CD4-positive, alpha-beta T cell treated with Interleukin-15 for 4 hours (primary cell): ENCODE results near the gene PTCD2.

ENCODE experiments used
- DNase-seq: peaks from one replicate; pipeline ENCODE4 v3.0.0-alpha.2; 2020; ENCODE audit warnings: low spot score

PTCD2 gene, protein sequence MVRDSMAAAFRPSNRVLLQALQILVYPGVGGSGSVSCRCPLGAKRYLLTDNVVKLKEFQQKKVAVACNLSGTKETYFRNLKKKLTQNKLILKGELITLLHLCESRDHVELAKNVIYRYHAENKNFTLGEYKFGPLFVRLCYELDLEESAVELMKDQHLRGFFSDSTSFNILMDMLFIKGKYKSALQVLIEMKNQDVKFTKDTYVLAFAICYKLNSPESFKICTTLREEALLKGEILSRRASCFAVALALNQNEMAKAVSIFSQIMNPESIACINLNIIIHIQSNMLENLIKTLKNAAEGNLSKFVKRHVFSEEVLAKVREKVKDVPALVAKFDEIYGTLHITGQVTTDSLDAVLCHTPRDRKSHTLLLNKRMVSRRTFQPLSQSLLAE

DNA sequence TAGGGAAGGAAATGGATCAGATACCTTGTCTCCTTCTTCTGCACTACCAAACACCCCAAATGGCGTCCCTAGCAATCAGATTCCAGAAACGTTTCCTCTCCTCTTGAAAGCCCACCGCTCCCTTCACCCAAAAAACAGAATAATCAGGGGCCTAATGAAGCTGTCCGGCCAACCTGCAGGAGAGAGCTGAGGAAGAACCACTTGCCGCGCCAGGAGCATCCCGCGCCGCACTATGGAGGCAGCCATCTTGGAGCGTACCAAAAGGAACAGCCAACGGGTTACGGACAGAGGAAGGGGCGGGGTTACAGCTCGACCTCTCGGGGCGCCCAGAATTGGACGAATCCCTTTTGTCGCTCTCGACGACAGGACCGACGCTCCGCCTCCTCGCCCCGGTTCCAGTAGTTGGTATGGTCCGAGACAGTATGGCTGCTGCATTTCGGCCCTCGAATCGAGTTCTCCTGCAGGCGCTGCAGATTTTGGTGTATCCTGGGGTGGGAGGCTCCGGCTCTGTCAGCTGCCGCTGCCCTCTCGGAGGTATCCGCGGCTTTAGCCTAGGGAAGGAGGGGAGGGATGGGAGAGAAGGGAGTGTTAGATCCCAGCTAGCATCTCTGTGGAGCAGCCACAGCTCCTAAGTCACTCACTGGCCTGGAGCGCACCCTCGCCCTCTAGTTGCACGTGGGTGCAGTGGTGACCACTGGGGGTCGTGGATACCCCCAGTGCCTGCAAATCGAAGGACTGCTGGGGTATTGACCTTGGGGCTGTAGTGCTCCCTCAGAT, at the start of gene PTCD2, which contains the start of gene MRPS27:
Gene PTCD2, plus strand, starts transcription at position 398 of the 777 bp plus-strand sequence. Its CDS starts 10 bp downstream, at position 408.
Gene MRPS27, minus strand, starts transcription at position 265 of the 777 bp plus-strand sequence. Its CDS starts 19 bp downstream, at position 246.
- peak; percentile 96 for DNase-seq

DNA sequence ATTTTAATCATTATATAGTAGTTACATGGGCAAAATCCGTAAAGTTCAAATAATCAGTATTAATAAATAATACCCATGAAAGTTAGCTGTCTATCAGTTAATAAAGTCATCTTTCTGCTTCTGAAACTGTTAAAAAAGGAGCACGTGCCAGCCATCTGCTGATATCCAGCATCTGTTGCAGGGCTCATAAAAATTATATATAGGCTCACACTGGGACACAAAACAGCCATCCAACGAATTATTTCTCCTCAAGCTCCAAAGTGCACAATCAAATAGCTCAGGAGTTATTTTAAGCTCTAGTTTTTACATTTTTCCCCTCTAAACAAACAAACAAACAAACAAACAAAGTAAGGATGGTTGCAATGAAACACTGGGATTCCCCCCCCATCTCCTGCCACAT, 48.5 kb upstream of the PTCD2 start:
- DNase-seq, result no peak

DNA sequence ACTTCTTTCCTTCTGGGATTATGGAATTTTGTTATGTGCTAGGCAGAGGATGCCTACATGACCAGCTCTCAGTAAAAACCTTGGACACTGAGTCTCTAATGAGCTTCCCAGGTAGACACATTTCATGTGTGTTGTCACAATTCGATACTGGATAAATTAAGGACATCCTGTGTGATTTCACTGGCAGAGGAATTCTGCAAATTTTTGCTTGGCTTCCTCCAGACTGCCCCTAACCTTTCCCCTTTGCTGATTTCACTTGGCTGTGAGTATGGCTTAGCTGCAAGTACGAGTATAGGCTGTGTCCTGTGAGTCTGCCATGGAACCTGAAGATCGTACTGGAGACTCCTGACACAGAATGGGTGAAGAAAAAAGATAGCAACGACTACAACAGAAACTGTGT, 47.8 kb upstream of the PTCD2 start:
- no peak for DNase-seq

DNA sequence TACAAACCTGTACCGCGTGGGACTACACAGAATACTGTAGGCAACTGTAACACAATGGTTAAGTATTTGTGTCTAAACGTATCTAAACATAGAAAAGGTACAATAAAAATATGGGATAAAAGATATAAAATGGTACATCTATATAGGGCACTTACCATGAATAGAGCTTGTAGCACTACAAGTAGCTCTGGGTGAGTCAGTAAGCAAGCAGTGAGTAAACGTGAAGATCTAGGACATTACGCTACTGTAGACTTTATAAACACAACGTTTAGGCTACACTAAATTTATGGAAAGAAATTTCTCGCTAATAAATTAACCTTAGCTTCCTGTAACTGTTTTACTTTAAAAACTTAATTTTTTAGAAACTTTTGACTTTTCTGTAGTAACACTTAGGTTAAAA, 46.6 kb upstream of the PTCD2 start:
- no peak for DNase-seq

DNA sequence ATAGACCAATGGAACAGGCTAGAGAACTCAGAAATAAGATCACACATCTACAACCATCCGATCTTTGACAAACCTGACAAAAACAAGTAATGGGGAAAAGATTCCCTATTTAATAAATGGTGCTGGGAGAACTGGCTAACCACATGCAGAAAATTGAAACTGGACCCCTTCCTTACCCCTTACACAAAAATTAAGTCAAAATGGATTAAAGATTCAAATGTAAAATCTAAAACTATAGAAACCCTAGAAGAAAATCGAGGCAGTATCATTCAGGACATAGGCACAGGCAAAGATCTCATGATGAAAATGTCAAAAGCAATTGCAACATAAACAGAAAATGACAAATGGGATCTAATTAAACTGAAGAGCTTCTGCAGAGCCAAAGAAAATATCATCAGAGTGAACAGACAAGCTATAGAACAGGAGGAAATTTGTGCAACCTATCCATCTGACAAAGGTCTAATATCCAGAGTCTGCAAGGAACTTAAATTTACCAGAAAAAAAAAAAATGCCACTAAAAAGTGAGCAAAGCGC, 43.9 kb upstream of the PTCD2 start:
- DNase-seq, result no peak

DNA sequence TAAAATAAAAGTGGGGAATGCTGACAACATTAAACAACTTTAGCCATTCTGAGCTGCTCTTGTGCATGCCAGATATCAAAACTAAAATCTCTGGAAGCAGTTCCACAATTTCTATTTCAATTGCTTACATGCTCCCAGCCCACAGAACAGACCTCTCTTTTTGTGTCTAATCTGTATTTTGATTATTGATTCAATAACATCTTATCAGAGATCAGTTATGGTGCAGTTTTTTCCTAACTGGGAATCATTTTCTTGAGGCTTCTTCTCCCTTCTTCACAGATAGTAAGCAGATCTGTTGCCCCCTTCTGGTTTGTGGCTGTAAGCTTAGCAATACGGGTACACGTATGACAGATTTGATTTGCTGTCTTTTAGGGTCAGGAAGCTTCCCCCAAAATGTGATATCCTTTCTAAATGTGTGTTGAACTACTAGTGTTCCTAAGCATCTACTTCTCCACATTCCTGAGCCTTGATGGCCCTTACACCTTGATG, 39.5 kb upstream of the PTCD2 start:
- DNase-seq, result no peak

DNA sequence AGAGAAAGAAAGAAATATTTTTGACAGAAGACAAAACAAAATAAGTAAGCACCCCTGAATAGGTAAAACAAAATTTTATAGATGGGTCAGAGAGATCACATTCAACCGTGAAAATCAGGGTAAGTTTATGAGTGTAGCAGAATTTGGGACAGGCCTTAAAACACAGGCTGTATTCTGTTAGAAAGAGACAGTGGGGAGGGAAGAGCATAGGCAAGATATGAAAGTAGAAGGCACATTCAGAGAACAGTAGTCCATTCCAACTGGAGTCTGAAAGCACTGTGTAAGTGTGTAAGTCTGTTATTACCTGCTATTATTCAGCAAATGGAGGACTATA, 38.8 kb upstream of the PTCD2 start:
- DNase-seq, result no peak

DNA sequence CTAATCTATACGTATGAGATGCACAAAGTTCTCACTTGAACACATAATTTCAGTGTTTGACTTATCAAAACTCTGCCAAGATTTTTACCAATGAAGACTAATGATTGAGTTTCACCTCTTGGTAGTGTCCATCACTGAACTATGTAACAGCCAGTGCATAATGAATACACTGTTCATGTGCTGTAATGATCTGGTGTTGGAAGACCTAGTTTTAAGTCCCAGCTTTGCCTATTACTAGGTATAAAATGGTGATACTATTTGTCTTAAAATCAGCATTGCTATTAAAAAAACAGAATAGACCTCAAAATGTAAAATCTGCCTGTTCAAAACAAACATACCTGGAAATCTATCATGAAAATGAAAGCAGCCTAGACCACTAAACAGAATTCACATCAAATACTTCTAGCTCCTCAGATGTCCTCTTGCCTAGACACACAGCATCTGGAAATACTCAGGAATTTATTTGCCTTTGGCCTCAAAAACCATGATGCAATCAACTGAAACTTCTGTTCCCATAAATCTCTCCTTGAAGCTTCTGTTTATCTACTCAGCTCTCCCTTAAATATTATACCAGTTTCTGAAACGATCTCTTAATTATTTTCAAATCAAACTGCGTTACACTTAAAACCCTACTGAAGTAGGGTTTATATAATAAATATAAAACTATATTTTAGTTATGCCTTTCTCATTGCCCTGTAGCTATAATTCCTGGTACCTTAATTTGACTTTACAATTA, 38.2 kb upstream of the PTCD2 start:
- no peak for DNase-seq

DNA sequence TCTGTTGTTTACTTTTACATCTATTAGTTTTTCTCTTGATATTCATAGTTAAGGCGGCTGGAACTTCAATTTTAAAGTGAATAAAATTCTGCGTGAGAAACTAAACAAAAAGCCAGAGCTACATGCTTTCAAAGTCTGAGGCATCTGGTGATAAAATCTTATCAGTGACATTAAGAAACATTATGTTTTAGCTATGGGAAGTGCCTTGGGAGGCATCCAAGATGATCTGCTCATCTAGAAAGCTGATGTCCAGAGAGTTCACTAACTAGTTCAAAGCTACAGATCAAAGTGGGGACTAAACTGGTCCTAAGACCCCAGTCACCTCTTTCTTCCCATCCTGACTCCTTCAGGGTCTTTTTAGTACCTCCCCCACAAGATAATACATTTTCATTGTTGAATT, 37.3 kb upstream of the PTCD2 start:
- no peak for DNase-seq

DNA sequence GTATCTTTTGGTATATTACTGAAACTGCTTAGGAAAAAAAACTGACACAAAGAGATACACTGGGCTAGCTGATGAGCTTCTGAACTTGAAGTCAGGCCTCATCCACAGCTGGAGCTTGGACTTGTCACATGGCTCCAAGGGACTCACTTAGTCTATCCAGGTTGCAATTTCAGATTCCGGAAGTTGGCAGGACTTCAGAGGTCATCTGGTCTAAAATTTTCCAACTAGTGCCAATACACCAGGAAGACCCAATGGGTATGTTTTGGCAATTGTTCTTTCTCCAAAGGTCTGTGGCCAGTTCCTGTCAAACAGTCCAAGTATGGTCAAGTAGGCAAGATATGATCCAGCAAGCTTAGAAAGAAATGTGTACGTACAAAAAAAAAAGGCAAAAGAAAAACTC, 36.8 kb upstream of the PTCD2 start:
- DNase-seq, result no peak

DNA sequence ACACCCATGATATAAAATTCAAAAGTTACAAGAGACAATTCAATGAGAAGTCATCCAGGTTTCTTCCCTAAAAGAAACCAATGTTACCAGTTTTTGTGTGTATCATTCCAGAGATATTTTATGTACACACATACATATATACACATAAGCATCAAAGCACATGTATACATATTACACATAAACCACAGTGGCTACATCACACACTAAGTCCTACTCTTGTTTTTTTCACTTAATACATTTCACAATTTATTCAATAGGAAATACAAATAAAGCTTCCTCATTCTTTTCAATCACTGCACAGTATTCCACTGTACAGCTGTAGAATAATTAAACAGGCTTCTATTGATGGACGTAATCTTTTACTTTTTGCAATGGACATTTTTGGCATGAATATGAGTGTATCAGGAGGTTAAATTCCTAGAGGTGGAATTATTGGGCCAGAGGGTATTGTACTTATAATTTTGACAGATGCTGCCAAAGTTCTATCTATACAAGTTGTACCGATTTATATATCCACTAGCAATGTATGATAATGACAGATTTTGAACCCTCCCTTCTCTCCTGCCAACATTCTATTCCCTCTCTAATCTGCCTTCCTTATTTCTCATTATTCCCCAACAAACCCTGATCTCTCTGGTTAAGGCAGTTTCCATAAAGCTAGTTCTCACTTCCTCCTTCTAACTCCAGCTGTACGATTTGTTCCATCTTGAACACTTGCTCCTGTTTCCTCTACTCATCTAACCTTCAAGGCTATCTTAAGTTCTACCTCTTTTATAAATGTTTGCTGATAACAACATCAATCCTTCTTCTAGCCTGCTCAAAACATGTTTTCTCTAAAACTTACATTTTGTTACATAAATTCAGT, 35.4 kb upstream of the PTCD2 start:
- no peak for DNase-seq

DNA sequence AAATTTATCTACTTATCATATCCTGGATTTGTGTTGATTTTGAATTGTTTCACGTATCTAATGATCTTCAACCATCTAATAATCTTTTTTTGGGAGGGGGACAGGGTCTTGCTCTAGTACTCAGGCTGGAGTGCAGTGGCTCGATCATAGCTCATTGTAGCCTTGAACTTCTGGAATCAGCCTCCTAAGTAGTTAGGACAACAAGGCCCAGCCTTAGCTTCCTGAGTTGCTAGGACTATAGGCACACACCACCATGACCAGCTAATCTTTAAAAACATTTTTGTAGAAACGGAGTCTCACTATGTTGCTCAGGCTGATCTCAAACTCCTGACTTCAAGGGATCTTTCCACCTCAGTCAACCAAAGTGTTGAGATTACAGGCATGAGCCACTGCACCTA, 34.8 kb upstream of the PTCD2 start:
- no peak for DNase-seq

DNA sequence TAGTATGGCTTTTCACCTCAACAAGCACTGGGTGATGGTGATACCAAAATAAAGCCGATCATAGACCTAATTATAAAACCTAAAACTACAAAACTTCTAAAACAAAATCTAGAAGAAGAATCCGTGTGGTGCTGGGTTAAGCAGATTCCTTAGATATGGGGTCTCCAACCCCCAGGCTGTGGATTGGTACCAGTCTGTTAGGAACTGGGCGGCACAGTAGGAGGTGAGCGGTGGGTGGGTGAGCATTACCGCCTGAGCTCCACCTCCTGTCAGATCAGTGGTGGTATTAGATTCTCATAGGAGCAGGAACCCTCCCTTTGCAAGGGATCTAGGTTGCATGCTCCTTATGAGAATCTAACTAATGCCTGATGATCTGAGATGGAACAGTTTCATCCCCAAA, 33.4 kb upstream of the PTCD2 start:
- DNase-seq, result no peak

DNA sequence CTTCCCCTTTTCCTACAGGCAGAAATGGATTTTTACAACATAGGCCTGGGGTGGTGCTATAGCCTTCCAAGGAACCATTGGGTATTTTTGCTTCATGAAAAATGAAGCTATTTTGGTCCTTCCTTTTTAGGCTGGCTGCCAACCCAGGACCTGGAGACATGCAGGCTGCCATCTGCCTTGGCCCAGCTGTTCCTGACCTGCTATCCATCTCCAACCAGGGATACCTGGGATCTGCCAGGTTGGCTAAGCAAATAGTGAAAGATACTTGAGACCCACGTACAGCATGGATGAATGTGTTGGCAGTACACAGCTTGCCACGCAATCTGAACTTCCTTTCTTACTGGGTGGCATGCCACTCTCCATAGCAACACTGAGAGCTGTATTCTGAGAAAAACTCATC, 31.2 kb upstream of the PTCD2 start:
- no peak for DNase-seq

DNA sequence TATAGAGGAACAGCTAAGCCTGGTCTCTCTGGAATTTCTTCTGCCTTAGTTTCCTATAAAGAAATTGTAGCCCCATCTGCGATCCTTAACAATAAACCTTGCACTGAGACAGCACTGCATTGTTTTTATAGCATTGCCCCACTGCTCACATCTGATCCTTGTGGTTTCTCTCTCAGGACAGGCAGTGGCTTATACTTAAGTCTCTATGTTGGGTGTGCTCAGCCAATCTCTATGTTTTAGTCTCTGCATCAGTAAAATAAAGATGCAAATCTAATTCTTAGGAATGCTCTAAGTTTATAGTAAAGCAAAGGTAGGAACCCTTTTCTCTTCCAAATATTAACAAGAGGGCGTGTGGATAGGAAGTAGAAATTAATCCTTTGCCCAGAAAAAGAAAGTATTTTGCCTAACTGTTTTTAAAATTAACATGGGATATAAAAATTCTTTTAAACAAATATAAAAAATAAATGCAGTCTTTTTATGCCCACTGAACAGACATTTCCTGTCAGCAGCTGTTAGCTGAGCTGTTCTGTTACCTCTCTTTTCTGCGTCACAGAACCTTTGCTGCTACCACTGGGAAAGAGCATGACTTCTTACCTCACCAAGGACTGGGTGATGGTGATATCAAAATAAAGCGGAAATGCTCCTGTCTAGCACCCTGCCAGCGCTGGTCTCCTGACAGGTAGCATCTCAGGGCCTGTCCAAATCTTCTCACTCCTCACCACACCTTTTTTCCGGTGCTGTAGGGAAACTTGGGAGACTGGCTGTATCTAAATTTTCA, 29.6 kb upstream of the PTCD2 start:
- DNase-seq, result no peak

DNA sequence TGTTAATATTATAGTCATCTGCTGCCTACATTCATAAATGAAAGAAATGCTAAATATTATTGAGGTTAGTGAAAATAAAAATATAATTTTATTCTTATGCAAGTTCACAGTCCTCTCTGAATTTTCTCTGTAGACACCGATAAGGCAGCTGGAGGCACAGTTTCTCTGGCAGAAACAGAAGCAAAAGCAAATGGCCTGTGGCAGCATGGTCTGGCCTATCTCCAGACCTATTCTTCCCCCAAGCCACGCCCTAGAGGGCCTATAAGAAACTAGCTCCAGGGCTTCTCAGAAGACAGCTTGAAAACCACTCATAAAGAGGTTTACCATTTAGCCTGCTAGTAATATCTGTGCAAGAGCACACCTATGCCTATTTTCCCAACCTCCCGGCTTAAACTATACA, 28.6 kb upstream of the PTCD2 start:
- DNase-seq, result no peak

DNA sequence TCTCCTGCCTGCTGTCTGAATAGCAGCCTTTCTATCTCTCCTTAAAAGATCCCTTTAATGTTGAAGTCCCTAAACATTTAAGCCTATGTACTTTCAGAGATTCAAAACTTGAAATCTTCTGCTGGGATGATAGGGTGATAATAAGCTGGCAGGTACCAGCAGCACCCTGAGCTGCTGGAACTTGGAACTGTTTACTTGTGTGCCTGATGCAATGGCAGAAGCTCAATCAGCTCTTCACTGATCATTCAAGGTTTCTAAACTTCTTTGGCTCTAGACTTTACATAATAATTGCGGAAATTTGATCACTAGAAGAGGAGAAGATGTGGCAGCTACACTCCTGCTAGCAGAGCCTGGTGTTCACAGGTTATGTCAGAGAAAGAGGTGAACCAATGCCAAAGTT, 27.8 kb upstream of the PTCD2 start:
- no peak for DNase-seq

DNA sequence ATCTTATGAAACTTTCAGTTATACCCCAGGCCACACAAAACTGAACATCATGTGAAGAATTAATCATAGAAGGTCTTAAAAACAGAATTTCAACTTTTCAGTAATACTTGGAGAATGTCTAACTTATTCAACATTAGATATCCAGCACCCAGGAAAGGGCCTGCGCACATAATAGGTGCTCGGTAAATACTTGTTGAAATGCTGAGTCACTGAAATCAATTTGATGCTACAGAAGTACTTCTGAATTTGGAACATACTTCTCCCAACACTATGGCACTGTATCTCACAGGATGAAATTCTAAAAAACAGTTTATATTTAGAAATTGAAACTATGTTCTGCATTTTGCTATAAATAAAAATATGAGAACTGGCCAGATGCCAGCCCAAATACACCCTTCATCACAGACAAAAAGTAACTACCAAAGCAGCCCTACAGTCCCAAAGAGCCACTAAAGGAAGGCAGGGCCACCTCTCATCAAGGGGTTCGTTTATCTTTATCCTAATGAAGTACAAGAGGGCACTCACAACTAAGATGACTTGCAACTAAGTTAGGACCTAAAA, 26.6 kb upstream of the PTCD2 start:
- DNase-seq, result no peak

DNA sequence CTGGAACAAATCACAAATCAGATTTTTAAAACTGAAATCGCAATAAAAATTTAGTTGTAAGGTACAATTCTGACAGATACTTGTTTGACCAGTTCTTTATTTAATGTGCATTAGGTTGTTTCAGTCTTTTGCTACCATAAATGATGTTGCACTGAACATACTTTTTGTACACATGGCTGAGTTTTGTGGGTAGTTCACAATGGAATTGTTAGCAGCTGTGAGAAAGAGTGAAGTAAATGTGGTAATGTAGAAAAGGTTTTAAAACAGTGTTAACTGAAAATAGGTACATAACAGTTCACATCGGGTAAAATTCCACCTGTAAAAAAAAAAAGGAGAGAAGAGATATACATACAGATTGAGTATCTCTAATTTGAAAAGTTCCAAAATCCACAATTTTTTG, 25.7 kb upstream of the PTCD2 start:
- no peak for DNase-seq

DNA sequence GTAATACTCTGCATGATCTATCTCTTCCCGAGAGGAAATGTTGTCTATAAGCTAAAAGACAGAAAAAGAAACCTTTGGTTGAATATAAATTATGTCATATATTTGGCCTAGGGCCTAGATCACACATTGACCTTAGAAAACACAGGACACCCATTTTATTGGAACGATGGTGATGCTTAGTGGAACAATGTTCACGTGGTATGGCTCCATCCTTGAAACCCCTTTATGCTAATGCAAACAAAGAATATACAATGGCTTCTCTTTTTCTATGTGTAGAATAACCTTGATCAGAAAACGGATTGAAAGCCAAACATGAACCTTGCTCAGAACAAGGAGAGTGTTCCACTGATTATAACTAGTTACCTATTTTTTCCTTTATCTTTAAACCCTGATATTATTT, 24.6 kb upstream of the PTCD2 start:
- no peak for DNase-seq
